Right kidney (tissue), 1 donor: Measurements from ENCODE around the gene PLCH1.

Source experiments
- DNase-seq: peaks from one replicate; pipeline ENCODE4 v3.0.0-alpha.2; 2016

PLCH1 gene

GRCh38 chr3:155457591-155457990, 287.3 kb downstream of the PLCH1 start:
- no peak for DNase-seq

GRCh38 chr3:155455765-155456164, 289.1 kb downstream of the PLCH1 start:
- DNase-seq, result no peak

- no peak for DNase-seq
Observed at GRCh38 chr3:155453512-155453911, 291.4 kb downstream of the PLCH1 start.

GRCh38 chr3:155449613-155450267, 295.1 kb downstream of the PLCH1 start:
- DNase-seq, result no peak

GRCh38 chr3:155448531-155448930, 296.3 kb downstream of the PLCH1 start:
- no peak for DNase-seq

GRCh38 chr3:155446366-155446765, 298.5 kb downstream of the PLCH1 start:
- no peak for DNase-seq

- no peak for DNase-seq
Observed at GRCh38 chr3:155444771-155445170, 300.1 kb downstream of the PLCH1 start.

GRCh38 chr3:155443815-155444214, 301.1 kb downstream of the PLCH1 start:
- DNase-seq, result no peak

- DNase-seq, result no peak
Observed at GRCh38 chr3:155442072-155442471, 302.8 kb downstream of the PLCH1 start.

- DNase-seq, result no peak
Observed at GRCh38 chr3:155441506-155441905, 303.4 kb downstream of the PLCH1 start.

- DNase-seq, result no peak
Observed at GRCh38 chr3:155441026-155441425, 303.8 kb downstream of the PLCH1 start.

- DNase-seq, result no peak
Observed at GRCh38 chr3:155435821-155436220, 309.1 kb downstream of the PLCH1 start.

GRCh38 chr3:155431856-155432570, 312.9 kb downstream of the PLCH1 start:
- no peak for DNase-seq

- DNase-seq, result no peak
Observed at GRCh38 chr3:155428563-155428962, 316.3 kb downstream of the PLCH1 start.

GRCh38 chr3:155426524-155427230, 318.2 kb downstream of the PLCH1 start:
- DNase-seq, result no peak

- no peak for DNase-seq
Observed at GRCh38 chr3:155425396-155425795, 319.5 kb downstream of the PLCH1 start.

- DNase-seq, result no peak
Observed at GRCh38 chr3:155424323-155424710, 320.6 kb downstream of the PLCH1 start.

- DNase-seq, result no peak
Observed at GRCh38 chr3:155423526-155424322, 321.1 kb downstream of the PLCH1 start.

GRCh38 chr3:155420881-155421486, 323.9 kb downstream of the PLCH1 start:
- no peak for DNase-seq

GRCh38 chr3:155420406-155420805, 324.5 kb downstream of the PLCH1 start:
- no peak for DNase-seq

- no peak for DNase-seq
Observed at GRCh38 chr3:155418407-155418806, 326.5 kb downstream of the PLCH1 start.

- DNase-seq, result no peak
Observed at GRCh38 chr3:155417119-155417517, 327.8 kb downstream of the PLCH1 start.
